Transverse colon (tissue), 4 donors: ENCODE data around the gene ATL1. TPM values are rescaled to one million over a fixed set of nuclear protein-coding genes. Genes with fewer than 3 reads are reported as not detected.

Experiments used
- DNase-seq: peaks from one replicate; pipeline ENCODE4 v3.0.0-alpha.2; 2019
- H3K27ac ChIP-seq, 4 donors: fragments of 200-600 bp; sonication (generic); 2 replicates each; pipeline ENCODE4 v1.5.1; 2016 to 2018; ENCODE audit warnings: inconsistent platforms in 4 of 4
- H3K27me3 ChIP-seq: fragments of 200-600 bp; sonication (generic); 2 replicates; pipeline ENCODE4 v1.5.1; 2017; ENCODE audit warnings: inconsistent platforms
- H3K36me3 ChIP-seq, 4 donors: fragments of 200-600 bp; sonication (generic); 2 replicates each; pipeline ENCODE4 v1.5.1; 2017 to 2019; ENCODE audit warnings: inconsistent platforms in 4 of 4
- H3K4me1 ChIP-seq, 4 donors: fragments of 200-600 bp; sonication (generic); 2 replicates each; pipeline ENCODE4 v1.5.1; 2017 to 2020; ENCODE audit warnings: inconsistent platforms in 4 of 4
- H3K4me3 ChIP-seq, 4 donors: fragments of 200-600 bp; sonication (generic); 1 replicate in 1 of 4; 2 replicates in 3 of 4; pipeline versions ENCODE4 v1.5.1 to v1.6.1; 2017 to 2019; ENCODE audit warnings: inconsistent platforms in 4 of 4
- H3K9me3 ChIP-seq, 2 donors: fragments of 200-600 bp; sonication (generic); 2 replicates each; pipeline ENCODE4 v1.5.1; 2017 to 2019; ENCODE audit warnings: inconsistent platforms in 2 of 2
- EP300 ChIP-seq: sonication (generic); formaldehyde crosslinking; IDR thresholded peaks from one replicate; pipeline ENCODE4 v1.6.1; 2017; ENCODE audit warnings: antibody characterized with exemption, low read depth
- POLR2A ChIP-seq: fragments of 450-650 bp; IDR thresholded peaks from one replicate; pipeline ENCODE4 v1.6.1; 2016; ENCODE audit warnings: antibody characterized with exemption, mild to moderate bottlenecking, moderate library complexity
- POLR2AphosphoS5 ChIP-seq, 3 donors: sonication (generic); formaldehyde crosslinking; IDR thresholded peaks; one replicate each; pipeline ENCODE4 v1.6.1; 2016; ENCODE audit warnings: antibody characterized with exemption in 3 of 3
- WGBS, 2 donors: methylation state at CpG; one replicate each; pipeline ENCODE4 v1.1.5; 2018; ENCODE audit warnings: low coverage in 1 of 2; 5-methylcytosine and 5-hydroxymethylcytosine counted together
- in situ Hi-C, 4 donors: fragments of 200-750 bp; cut with MboI; loops; one replicate each; pipeline versions ENCODE4 v1.15.0 to v1.15.1; 2017; ENCODE audit warnings: low sequenced_read_pairs in 3 of 4, low pct_ligation_motif_present in 1 of 4, low pct_unique_long_range_greater_than_20kb in 1 of 4
- intact Hi-C: fragments of 100-400 bp; cut with DNase I; formaldehyde crosslinking; loops from one replicate; pipeline ENCODE4 v1.15.1; 2023; ENCODE audit warnings: low total_unique reads
- total RNA-seq, 4 donors: library from RNA; depleted of rRNA; stranded (reverse); fragments of >200 nt; gene quantifications; one replicate each; pipeline ENCODE4 v1.1.0, GENCODE V29; 2016
- TF ChIP-seq, protein P1 (sequence below), 5 experiments: fragments of 200-600 bp in 3 of 5; fragments of 450-650 bp in 2 of 5; sonication (generic) in 3 of 5; IDR thresholded peaks; 1 replicate in 2 of 5; 2 replicates in 3 of 5; pipeline ENCODE4 v1.5.1; 2016 to 2017; ENCODE audit warnings: antibody characterized with exemption in 5 of 5, inconsistent platforms in 3 of 5, mild to moderate bottlenecking in 2 of 5, moderate library complexity in 1 of 5

The ATL1 gene
- total RNA-seq, 4 donors from 2014 or later: 1.1 to 14.1 (median 11.4) TPM; not detected in 1

DNA sequence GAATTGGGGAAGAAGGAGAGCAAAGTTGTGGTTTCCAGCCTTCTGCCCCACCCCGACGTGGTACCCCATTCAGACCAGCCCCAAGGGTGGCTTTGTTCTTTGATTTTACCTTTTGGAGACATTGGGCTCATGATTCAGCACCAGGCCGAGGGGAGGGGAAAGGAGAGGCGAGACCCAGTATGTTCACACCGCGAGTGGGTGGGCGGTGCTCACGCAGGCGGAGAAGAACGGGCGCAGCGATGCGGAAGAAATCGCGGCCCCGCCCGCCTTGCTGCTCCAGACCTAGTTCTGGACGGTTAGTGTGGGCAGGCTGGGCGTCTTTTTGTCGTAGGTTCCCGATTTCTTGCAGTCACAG lies 963 bp downstream of the ATL1 start:
- peak; percentile 77 for DNase-seq
- intact Hi-C loops (no loop called here), in situ Hi-C loops (no loop called here)
- Histone ChIP-seq H3K27me3 (no peaks in the 10 kb centered on the region), H3K4me3 (peak overlapping the region; percentile 37 to 82 (median 65)), H3K36me3 (no peaks in the 10 kb centered on the region), H3K4me1 (peaks cover 3 to 22% (median 5%) of the 10 kb centered on the region in 4 donors), H3K27ac (peak overlapping the region; percentile 87 to 93 (median 92)), H3K9me3 (no peaks in the 10 kb centered on the region)
- peak; percentile 51 to 58 (median 54) for TF ChIP-seq POLR2AphosphoS5 (IDR thresholded peaks at IDR 0.05)
- peak; percentile 27 for TF ChIP-seq POLR2A
- TF ChIP-seq, protein P1, sequence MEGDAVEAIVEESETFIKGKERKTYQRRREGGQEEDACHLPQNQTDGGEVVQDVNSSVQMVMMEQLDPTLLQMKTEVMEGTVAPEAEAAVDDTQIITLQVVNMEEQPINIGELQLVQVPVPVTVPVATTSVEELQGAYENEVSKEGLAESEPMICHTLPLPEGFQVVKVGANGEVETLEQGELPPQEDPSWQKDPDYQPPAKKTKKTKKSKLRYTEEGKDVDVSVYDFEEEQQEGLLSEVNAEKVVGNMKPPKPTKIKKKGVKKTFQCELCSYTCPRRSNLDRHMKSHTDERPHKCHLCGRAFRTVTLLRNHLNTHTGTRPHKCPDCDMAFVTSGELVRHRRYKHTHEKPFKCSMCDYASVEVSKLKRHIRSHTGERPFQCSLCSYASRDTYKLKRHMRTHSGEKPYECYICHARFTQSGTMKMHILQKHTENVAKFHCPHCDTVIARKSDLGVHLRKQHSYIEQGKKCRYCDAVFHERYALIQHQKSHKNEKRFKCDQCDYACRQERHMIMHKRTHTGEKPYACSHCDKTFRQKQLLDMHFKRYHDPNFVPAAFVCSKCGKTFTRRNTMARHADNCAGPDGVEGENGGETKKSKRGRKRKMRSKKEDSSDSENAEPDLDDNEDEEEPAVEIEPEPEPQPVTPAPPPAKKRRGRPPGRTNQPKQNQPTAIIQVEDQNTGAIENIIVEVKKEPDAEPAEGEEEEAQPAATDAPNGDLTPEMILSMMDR (IDR thresholded peaks at IDR 0.05): no peak
- 1% methylated on average over 21 of the region's 21 CpGs; no CpG with 5 or more reads in 1 of the 2 donors for WGBS, 2 donors

DNA sequence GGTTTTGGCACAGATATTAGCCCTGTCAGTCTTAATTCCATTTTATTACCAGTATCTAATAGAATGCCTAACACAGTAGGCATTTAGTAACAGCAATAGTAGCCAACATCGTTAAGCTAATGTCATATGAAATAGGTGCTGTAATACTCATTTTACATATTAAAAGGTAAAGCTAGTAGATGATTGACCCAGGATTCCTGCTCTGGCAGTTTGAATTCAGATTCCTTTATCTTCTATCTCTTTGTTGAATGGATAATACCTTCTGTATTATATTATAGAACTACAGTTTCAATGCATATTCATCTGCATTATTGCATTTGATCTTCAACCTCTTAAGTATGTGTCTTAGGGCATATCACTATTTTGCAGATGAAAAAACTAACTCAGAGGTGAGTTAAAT lies 2.9 kb downstream of the ATL1 start:
- in situ Hi-C loops: no loop called here
- TF ChIP-seq, protein P1 (IDR thresholded peaks at IDR 0.05): no peak
- TF ChIP-seq POLR2A: no peak
- 75 to 78% methylated on average over 1 of the region's 1 CpG for WGBS, 2 donors

DNA sequence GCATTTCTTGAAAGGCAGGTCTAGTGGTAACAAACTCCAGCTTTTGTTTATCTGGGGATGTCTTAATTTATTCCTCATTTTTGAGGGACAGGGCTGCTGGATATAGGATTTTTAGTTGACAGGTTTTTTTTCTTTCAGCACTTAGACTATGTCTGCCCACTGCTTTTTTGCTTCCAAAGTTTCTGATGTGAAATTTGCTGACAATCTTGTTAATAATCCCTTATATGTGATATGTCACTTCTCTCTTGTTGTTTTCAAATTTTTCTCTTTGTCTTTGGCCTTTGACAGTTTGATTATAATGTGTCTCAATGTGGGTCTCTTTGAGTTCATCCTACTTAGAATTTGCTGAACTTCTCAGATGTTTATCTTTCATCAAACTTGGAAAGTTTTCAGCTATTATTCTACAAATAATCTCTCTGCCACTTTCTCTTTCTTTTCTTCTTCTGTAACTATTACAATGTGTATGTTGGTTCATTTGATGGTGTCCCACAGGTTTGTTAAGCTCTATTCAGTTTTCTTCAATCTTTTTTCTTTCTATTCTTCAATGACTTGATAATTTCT lies 9.8 kb downstream of the ATL1 start:
- Histone ChIP-seq H3K36me3 (no peaks in the 10 kb centered on the region), H3K27ac (no peak overlapping the region), H3K4me3 (no peak overlapping the region), H3K9me3 (peaks cover 18 to 21% of the 10 kb centered on the region in 2 donors), H3K4me1 (peaks cover 0 to 3% (median 0%) of the 10 kb centered on the region in 4 donors), H3K27me3 (no peaks in the 10 kb centered on the region)
- TF ChIP-seq EP300: no peak
- TF ChIP-seq POLR2A: no peak
- TF ChIP-seq POLR2AphosphoS5 (IDR thresholded peaks at IDR 0.05): no peak
- TF ChIP-seq, protein P1 (IDR thresholded peaks at IDR 0.05): no peak
- no peak for DNase-seq
- intact Hi-C loops (no loop called here), in situ Hi-C loops (no loop called here)

More for the DNA sequence above, 2.9 kb downstream of the ATL1 start:
- no peaks in the 10 kb centered on the region for H3K9me3 ChIP-seq
- intact Hi-C loops: no loop called here
- no peak overlapping the region for H3K27ac ChIP-seq
- DNase-seq: no peak
- H3K36me3 ChIP-seq: no peaks in the 10 kb centered on the region
- no peaks in the 10 kb centered on the region for H3K27me3 ChIP-seq
- no peak overlapping the region for H3K4me3 ChIP-seq
- H3K4me1 ChIP-seq: peaks cover 3 to 22% (median 5%) of the 10 kb centered on the region in 4 donors

DNA sequence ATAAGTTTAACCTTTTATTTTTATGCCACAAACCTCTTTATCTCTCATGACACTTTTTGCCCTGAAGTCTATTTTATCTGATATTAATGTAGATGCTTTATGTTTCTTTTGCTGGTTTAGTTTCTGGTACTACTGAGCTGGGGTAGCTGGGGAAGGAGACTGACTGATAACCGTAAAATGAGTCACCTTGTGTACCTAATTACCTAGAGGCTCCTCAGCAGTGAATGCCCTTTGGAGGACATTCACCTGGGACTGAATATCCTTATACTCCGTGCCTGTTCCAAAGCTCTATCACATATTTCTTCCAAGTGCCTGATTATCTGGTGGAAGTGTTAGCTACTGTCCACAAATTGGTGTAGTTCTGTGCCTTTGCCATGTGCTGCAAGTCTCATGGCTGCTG lies 13.9 kb downstream of the ATL1 start:
- TF ChIP-seq POLR2A: no peak
- TF ChIP-seq, protein P1 (IDR thresholded peaks at IDR 0.05): no peak
- no peak for TF ChIP-seq POLR2AphosphoS5 (IDR thresholded peaks at IDR 0.05)
- TF ChIP-seq EP300: no peak
- Histone ChIP-seq H3K4me3 (no peak overlapping the region), H3K27me3 (no peaks in the 10 kb centered on the region), H3K27ac (no peak overlapping the region), H3K36me3 (no peaks in the 10 kb centered on the region), H3K9me3 (peaks cover 18 to 21% of the 10 kb centered on the region in 2 donors), H3K4me1 (peaks cover 0 to 3% (median 0%) of the 10 kb centered on the region in 4 donors)
- 74 to 80% methylated on average over 1 to 2 of the region's 2 CpGs for WGBS, 2 donors
- DNase-seq: no peak
- in situ Hi-C loops: no loop called here
- intact Hi-C loops: no loop called here
